OCI-LY3 (cell line): ENCODE data around the gene PES1.
"Not testable (repeated sequence)": the region's sequence is repeated elsewhere in the genome, so short reads cannot be mapped to it uniquely, and the experiment has no call there.

Experiments used
- H2AFZ ChIP-seq: fragments of 200-600, 300-600 bp; shearing (Covaris generic); 2 replicates; pipeline ENCODE4 v1.6.0; 2014; ENCODE audit warnings: antibody characterized with exemption, low read depth, low read length
- H3K27ac ChIP-seq: fragments of 200-600, 300-600 bp; sonication (generic); 2 replicates; pipeline ENCODE4 v1.5.1; 2014; ENCODE audit warnings: mild to moderate bottlenecking, low read length, moderate library complexity, mixed read lengths
- H3K27me3 ChIP-seq: fragments of 200-600, 300-600 bp; sonication (generic); 2 replicates; pipeline ENCODE4 v1.6.1; 2014; ENCODE audit warnings: low read depth, low read length, mixed read lengths
- H3K36me3 ChIP-seq: fragments of 200-600, 300-600 bp; sonication (generic); replicated peaks from 2 replicates; pipeline ENCODE3; 2014; ENCODE audit warnings: low read depth, low read length, mixed read lengths
- H3K4me1 ChIP-seq: fragments of 300-600, 200-600 bp; sonication (generic); 2 replicates; pipeline ENCODE4 v1.6.1; 2014; ENCODE audit warnings: low read length, mixed read lengths
- H3K4me2 ChIP-seq: fragments of 200-600, 300-600 bp; sonication (generic); 2 replicates; pipeline ENCODE4 v1.6.1; 2014; ENCODE audit warnings: low read length, mixed read lengths
- H3K4me3 ChIP-seq: fragments of 300-600, 200-600 bp; sonication (generic); 2 replicates; pipeline ENCODE4 v1.5.1; 2014; ENCODE audit warnings: antibody characterized with exemption, mild to moderate bottlenecking, low read length, moderate library complexity
- H3K79me2 ChIP-seq: fragments of 300-600, 200-600 bp; shearing (Covaris generic); 2 replicates; pipeline ENCODE4 v1.6.1; 2014; ENCODE audit warnings: mild to moderate bottlenecking, low read length, mixed read lengths
- H3K9ac ChIP-seq: fragments of 300-600, 200-600 bp; shearing (Covaris generic); 2 replicates; pipeline ENCODE4 v1.6.0; 2014; ENCODE audit warnings: mild to moderate bottlenecking, low read length, moderate library complexity
- H3K9me3 ChIP-seq: fragments of 200-600, 300-600 bp; shearing (Covaris generic); 2 replicates; pipeline ENCODE4 v1.6.1; 2014; ENCODE audit warnings: low read length, mixed read lengths; ENCODE audit not compliant: insufficient read depth
- H4K20me1 ChIP-seq: fragments of 200-600, 300-600 bp; sonication (generic); 2 replicates; pipeline ENCODE4 v1.6.1; 2016; ENCODE audit warnings: low read length, mixed read lengths; ENCODE audit not compliant: insufficient read depth
- EZH2phosphoT487 ChIP-seq: fragments of 200-600 bp; shearing (Covaris generic); IDR thresholded peaks from 2 replicates; pipeline ENCODE4 v1.6.1; 2018; ENCODE audit warnings: antibody characterized with exemption, mixed run types, low read depth
- TF ChIP-seq, protein P1 (sequence below): fragments of 200-600, 300-600 bp; sonication (generic); IDR thresholded peaks from 2 replicates; pipeline ENCODE4 v1.5.1; 2014; ENCODE audit warnings: antibody characterized with exemption, low read length, low read depth

PES1 gene

DNA sequence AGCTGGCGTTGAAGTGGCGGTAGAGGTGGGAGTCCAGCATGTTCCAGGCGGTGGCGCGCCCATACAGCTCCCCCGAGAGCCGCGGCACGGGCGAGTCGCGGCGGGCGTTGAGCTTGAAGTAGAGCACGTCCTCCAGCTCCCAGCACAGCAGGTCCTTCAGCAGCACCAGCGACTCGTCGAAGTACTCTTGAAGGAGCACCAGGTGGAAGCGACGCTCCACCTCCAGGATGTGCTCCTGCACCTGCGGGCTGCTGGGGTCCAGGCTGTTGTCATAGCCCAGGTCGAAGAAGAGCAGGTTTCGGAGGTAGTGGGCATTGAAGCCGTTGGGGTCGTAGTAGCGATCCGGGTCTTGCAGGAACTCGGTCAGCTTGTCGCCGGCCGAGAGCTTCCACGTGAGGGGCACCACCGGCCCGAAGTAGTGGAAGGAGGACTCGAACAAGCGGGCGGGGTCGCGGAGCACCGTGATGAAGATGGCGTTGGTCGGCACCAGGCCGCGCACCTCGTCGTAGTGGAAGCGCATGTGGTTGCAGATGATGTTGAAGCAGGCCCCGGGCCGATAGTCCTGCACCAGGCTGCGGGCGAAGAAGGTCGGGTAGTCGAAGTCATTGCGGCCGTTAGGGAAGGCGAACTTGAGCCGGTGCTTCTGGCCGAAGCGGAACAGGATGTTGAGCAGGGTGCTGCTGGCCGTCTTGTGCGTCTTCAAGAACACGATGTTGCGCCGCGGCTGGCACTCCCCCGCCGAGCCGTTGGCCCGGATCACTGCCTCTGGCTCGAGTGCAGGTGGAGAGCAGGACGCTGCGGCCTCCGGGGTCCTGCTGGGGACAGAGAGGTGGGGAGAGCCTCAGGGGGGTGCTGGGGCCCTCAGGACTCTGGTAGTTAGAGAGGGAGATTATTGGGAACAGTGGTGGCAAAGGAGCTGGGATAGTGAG, 36.2 kb downstream of the PES1 start:
- TF ChIP-seq, protein P1, sequence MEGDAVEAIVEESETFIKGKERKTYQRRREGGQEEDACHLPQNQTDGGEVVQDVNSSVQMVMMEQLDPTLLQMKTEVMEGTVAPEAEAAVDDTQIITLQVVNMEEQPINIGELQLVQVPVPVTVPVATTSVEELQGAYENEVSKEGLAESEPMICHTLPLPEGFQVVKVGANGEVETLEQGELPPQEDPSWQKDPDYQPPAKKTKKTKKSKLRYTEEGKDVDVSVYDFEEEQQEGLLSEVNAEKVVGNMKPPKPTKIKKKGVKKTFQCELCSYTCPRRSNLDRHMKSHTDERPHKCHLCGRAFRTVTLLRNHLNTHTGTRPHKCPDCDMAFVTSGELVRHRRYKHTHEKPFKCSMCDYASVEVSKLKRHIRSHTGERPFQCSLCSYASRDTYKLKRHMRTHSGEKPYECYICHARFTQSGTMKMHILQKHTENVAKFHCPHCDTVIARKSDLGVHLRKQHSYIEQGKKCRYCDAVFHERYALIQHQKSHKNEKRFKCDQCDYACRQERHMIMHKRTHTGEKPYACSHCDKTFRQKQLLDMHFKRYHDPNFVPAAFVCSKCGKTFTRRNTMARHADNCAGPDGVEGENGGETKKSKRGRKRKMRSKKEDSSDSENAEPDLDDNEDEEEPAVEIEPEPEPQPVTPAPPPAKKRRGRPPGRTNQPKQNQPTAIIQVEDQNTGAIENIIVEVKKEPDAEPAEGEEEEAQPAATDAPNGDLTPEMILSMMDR = no peak
- no peak for TF ChIP-seq EZH2phosphoT487
- no peak overlapping the region for H2AFZ ChIP-seq
- H3K36me3 ChIP-seq = no peaks in the 10 kb centered on the region
- H3K4me3 ChIP-seq = no peak overlapping the region
- no peaks in the 10 kb centered on the region for H4K20me1 ChIP-seq
- H3K9ac ChIP-seq = no peak overlapping the region
- H3K27ac ChIP-seq = no peak overlapping the region
- H3K9me3 ChIP-seq = no peaks in the 10 kb centered on the region
- H3K4me1 ChIP-seq = no peaks in the 10 kb centered on the region
- H3K27me3 ChIP-seq = no peaks in the 10 kb centered on the region
- no peaks in the 10 kb centered on the region for H3K79me2 ChIP-seq
- H3K4me2 ChIP-seq = no peak overlapping the region

DNA sequence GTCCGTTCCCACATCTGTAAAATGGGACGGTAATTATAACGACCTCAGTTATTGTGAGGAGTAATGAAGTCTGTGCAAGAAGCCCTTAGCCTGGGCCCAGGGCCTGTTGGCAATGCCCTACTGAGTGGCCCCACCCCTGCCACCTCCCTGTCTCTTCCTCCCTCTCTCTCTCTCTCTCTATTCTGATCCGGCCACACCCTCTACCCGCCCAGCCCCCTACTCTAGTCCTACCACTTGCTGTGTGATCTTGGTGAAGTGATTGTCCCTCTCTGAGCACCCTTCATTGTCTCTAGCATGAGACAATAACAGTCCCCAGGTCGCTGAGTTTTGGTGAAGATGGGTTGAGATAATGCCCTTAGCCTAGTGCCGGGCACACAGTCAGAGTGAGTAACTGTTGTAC, 37.7 kb downstream of the PES1 start:
- Histone ChIP-seq H3K9ac (no peak overlapping the region), H2AFZ (no peak overlapping the region), H3K4me3 (no peak overlapping the region), H3K36me3 (no peaks in the 10 kb centered on the region), H4K20me1 (no peaks in the 10 kb centered on the region), H3K9me3 (no peaks in the 10 kb centered on the region), H3K27ac (no peak overlapping the region), H3K27me3 (no peaks in the 10 kb centered on the region), H3K4me2 (no peak overlapping the region), H3K79me2 (no peaks in the 10 kb centered on the region), H3K4me1 (no peaks in the 10 kb centered on the region)
- TF ChIP-seq, protein P1 = no peak
- TF ChIP-seq EZH2phosphoT487 = no peak

DNA sequence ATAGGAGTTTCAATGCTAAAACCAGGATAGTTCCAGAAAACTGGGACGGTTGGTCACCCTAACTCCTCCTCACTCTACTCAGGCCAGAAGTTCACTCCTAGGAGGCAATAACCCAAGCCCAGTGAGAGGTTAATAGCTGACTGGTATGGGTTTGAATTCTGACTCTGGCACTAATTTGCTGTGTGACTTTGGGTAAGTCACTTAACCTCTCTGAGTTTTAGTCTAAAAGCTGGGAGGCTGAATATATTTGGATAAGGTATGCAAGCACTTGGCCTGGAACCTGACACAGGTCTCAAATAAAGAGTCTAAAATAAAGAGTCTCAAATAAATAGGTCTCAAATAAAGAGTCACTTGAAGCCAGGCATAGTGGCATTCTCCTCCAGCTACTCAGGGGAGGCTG, 39.0 kb downstream of the PES1 start:
- no peak overlapping the region for H3K4me2 ChIP-seq

DNA sequence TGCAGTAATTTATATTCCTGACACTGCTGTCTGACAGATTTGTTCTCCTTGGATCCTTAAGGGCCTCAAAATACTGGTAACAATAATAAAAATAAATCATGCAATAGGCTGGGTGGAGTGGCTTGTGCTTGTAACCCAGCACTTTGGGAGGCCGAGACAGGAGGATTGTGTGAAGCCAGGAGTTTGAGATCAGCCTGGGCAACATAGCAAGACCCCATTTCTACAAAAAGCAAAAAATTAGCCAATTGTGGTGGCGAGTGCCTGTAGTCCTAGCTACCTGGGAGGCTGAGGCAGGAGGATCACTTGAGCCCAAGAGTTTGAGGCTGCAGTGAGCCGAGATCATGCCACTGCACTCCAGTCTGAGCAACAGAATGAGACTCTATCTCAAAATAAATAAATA, 39.9 kb downstream of the PES1 start:
- H3K27ac ChIP-seq, H2AFZ ChIP-seq, H3K36me3 ChIP-seq, H3K9ac ChIP-seq, H3K4me2 ChIP-seq, H3K79me2 ChIP-seq, H3K27me3 ChIP-seq, H3K9me3 ChIP-seq, H4K20me1 ChIP-seq, H3K4me3 ChIP-seq, H3K4me1 ChIP-seq: not testable (repeated sequence)

More for the DNA sequence above, 39.0 kb downstream of the PES1 start:
- H3K4me3 ChIP-seq = no peak overlapping the region
- no peaks in the 10 kb centered on the region for H3K79me2 ChIP-seq
- H3K9ac ChIP-seq = no peak overlapping the region
- no peak for TF ChIP-seq EZH2phosphoT487
- TF ChIP-seq, protein P1 = no peak
- H3K9me3 ChIP-seq = no peaks in the 10 kb centered on the region
- H3K4me1 ChIP-seq = no peaks in the 10 kb centered on the region
- H3K27ac ChIP-seq = no peak overlapping the region
- H3K36me3 ChIP-seq = no peaks in the 10 kb centered on the region
- no peaks in the 10 kb centered on the region for H3K27me3 ChIP-seq
- no peak overlapping the region for H2AFZ ChIP-seq
- H4K20me1 ChIP-seq = no peaks in the 10 kb centered on the region
